Measurements from ENCODE around the gene ESR2. TPM values are rescaled to one million over a fixed set of nuclear protein-coding genes. Genes with fewer than 3 reads are reported as not detected.

ESR2 gene
- total RNA-seq, 1 donor = under 0.01 TPM

DNA sequence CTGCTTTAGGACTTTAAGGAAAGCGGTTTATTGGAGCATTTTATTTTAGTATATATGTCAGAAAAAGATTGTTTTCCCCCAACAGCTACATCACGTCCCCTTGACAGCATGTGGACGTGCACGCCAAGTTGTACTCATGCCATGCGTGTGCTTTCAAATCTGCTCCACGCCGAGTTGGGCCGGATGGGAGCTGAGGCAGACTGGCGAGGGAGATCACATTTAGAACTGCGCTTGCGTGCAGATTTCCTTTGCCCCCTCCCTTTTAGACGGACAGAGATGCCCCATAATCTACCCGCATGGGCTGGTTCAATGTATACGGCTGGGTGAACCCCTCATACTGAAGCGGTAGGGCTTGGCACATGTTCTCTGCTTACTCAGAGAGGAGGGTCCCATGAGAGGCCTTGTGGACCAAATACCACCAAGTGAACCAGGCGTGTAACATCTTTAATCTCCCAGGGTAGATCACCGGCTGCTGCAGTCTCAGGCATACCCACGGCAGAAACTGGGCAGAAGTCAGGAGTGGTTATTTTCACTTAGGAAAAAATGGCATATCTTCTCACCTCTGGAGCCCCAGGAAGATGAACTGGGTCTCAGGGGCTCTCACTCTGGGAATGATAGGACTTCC is 92.1 kb downstream of the ESR2 start:
- DNase-seq (ENCODE audit: low read depth) = no peak
- TF ChIP-seq, protein P1, sequence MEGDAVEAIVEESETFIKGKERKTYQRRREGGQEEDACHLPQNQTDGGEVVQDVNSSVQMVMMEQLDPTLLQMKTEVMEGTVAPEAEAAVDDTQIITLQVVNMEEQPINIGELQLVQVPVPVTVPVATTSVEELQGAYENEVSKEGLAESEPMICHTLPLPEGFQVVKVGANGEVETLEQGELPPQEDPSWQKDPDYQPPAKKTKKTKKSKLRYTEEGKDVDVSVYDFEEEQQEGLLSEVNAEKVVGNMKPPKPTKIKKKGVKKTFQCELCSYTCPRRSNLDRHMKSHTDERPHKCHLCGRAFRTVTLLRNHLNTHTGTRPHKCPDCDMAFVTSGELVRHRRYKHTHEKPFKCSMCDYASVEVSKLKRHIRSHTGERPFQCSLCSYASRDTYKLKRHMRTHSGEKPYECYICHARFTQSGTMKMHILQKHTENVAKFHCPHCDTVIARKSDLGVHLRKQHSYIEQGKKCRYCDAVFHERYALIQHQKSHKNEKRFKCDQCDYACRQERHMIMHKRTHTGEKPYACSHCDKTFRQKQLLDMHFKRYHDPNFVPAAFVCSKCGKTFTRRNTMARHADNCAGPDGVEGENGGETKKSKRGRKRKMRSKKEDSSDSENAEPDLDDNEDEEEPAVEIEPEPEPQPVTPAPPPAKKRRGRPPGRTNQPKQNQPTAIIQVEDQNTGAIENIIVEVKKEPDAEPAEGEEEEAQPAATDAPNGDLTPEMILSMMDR (IDR thresholded peaks at IDR 0.05; ENCODE audit: insufficient read depth, low read length) = no peak
- no peak overlapping the region for H3K4me3 ChIP-seq (ENCODE audit: low read depth, low read length)

DNA sequence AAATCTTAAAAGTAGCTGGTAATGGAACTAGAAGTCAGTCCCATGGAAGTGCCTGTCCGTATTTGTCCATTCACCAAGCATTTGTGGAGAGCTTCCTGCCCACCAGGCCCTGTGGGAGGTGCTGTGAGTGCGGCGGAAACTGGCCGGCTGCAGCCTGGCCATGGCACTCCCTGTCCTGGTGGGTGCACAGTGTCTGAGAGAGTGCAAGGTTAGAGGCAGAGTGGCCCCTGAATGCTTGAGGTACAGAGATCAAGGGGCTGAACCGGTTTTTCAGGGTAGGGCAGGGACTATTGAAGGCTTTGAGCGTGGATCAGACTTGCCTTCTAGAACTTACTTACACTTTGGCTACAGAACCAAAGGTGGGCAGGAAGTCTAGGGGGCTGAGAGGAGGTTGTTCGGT is 92.9 kb downstream of the ESR2 start:
- no peak for DNase-seq (ENCODE audit: low read depth)
- no peak overlapping the region for H3K4me3 ChIP-seq (ENCODE audit: low read depth, low read length)
- TF ChIP-seq, protein P1 (IDR thresholded peaks at IDR 0.05; ENCODE audit: insufficient read depth, low read length) = no peak

DNA sequence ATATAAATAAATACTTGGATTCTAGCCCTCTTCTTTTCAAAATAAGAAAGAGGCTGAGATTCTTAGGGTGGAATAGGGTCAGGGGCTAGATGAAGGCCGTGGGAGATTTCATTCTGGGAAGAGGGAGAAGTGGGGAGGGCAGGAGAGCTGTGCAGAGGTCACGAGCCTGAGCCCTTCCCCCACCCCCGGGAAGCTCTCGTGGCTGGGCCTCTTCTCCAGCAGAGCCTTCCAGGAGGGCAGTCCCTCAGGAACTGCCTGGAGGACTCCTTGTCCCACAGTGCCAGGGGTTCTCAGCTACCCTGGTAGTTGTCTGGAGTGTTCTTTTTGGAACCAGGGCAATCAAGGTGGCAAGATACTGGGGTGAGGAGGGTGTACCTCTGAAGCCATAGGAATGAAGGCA is 94.0 kb downstream of the ESR2 start:
- TF ChIP-seq, protein P1 (IDR thresholded peaks at IDR 0.05; ENCODE audit: insufficient read depth, low read length) = no peak
- DNase-seq (ENCODE audit: low read depth) = no peak
- H3K4me3 ChIP-seq (ENCODE audit: low read depth, low read length) = no peak overlapping the region

DNA sequence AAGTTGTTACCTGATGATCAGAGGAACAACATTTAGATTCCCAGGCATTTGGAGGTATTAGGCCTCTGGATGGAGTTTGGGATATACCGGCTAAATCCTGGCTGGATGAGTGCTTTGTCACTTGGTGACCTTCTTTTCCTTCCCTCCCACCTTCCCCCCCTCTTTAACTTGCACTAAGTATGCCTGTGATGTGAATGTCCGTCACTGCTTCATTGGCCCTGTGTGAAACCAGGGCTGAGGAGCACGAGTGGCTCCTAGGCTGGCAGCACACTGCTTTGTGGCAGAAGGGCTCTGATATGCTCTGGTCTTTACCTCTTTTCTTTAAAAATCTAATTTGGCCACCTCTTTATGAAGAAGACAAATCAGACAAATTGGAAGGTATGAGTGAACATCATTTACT is 95.7 kb downstream of the ESR2 start:
- no peak overlapping the region for H3K4me3 ChIP-seq (ENCODE audit: low read depth, low read length)
- DNase-seq (ENCODE audit: low read depth) = no peak
- TF ChIP-seq, protein P1 (IDR thresholded peaks at IDR 0.05; ENCODE audit: insufficient read depth, low read length) = no peak

DNA sequence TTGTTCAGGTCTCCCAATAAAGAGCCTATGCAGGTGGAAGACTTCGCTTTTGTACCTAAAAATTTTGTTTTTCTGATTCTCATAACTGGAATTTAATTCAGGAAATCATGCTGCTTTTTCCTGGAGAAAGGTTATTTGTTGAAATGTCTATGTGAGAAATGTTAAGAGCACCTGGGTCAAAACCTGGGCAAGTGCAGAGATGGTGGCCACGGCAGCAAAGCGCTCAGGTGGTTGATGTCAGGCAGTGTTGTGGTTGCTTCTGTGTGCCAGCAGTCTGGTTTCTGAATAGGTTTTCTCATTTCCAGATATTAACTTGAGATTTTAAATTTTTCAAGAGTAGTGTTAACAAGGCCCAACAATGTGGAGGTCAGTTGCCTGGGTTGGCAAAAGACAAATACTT is 96.2 kb downstream of the ESR2 start:
- no peak overlapping the region for H3K4me3 ChIP-seq (ENCODE audit: low read depth, low read length)
- no peak for DNase-seq (ENCODE audit: low read depth)
- TF ChIP-seq, protein P1 (IDR thresholded peaks at IDR 0.05; ENCODE audit: insufficient read depth, low read length) = no peak

DNA sequence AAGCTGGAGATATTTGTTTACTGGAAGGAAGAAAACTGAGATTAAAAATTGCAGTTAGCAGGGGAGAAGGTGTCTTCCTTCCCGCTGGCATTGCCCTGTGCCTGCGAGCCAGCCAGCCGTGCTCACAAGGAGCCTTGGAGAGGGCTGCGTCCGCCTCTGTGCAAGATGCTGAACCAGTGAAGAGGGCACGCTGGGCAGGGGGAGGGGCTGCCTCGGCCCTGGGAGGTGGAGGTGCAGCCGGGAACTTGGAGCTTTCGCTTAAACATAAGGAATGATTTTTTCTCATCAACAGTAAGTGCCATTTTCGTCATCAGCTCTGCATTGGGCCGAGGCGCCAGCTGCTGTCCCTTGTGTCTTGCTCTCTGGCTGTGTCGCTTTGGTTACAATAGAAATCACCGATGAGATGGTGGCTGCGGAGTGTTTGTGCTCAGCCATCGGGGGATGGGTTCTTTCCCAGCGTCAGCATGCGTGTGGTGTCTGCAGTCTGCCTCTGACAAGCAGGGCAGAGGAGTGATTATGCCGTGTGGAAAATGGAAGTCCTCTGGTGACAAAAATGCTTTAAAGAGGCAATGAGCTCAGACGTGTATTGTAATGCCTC is 97.3 kb downstream of the ESR2 start:
- DNase-seq (ENCODE audit: low read depth) = peak; percentile 41
- TF ChIP-seq, protein P1 (IDR thresholded peaks at IDR 0.05; ENCODE audit: insufficient read depth, low read length) = no peak
- peak overlapping the region; percentile 60 for H3K4me3 ChIP-seq (ENCODE audit: low read depth, low read length)

DNA sequence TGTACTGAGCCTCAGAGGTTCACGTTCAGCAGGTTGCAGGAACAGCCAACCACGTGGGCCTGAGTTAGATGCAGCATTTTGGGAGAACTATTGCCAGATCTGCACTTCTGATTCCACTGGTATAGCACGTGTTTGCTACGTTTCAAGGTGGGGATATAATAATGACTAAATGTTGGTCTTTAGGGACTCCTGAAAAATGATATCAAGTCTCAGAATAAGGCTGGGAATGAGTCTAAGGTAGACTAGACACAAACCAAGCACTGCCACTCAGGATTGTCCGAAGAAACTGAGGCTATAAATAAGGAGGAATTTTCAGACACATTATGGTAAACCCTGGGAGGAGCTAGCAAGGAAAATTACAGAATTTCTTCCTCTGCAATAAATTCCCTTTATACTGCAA is 98.1 kb downstream of the ESR2 start:
- DNase-seq (ENCODE audit: low read depth) = no peak
- no peak overlapping the region for H3K4me3 ChIP-seq (ENCODE audit: low read depth, low read length)
- TF ChIP-seq, protein P1 (IDR thresholded peaks at IDR 0.05; ENCODE audit: insufficient read depth, low read length) = no peak

All from fibroblast of the aortic adventitia (primary cell).